DMS53 treated with DMSO at 0.1 percent for 48 hours (cell line): ENCODE measurements around the gene LIMCH1.

Experiments used
- DNase-seq: peaks from one replicate; lab custom pipeline; 2025; ENCODE audit not compliant: unreplicated experiment; lab: John Stamatoyannopoulos, UW

The LIMCH1 gene

DNA sequence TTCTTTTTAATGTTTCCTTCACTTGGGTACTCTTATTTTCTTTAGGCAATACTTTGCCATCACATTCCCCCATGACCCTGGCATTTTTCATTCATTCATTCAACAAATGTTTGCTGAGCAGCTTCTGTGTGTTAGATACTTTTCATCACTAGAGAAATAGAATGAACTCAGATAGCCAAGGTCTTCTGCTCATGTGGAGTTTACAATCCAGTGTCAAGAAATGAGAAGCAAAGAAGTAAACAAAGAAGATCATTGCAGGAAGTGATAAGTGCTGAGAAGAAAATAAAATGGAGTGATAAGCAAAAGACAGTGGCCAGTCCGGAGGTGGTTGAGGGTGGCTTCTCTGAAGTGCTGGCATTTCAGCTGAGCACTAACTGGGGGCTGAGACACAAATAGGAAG, 63.1 kb downstream of the LIMCH1 start:
- DNase-seq, result no peak

DNA sequence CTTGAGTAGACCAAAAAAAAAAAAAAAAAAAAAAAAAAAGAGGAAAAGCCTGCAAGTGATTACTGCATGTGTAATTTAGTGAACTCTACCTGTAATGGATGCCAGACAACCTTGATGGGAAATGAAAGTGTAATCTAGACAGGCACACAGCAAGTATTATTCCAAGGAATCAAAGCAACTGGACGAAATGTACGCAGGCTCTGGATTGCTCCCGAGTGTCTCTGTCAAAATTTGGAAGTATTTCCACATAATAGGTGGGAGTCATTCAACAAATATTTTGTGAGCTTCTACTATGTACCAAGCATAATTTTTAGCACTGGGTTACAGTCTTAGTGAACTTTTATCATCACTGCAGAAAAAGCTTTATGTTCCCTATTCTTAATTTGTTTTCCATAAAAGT, 64.2 kb downstream of the LIMCH1 start:
- DNase-seq, result no peak

DNA sequence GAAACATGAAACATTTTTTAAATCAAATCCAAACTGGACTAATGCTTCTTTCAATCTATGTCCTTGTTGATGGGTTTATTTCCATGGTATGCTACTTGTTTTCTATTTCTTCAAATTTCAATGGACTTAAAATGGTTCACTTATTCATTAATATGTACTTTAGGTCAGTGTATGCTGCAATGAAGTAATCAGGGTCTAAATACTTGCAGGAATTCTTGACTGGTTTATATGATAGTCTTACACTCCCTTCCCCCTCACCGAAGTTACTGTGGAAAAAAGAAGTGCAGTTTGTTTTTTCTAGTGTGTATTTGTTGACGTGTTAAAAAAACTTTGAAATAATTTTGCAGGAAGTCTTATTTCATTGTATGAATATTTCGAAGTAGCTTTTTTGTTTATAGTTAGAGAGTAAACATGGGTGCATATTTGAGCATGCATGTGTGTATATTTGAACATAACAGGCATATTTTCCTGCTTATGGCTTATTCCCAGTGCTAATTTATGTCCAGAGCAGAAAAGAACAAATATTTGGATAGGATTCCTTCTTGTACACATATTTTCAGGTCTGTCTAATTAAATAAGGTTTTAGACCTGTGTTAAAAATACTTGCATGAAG, 65.0 kb downstream of the LIMCH1 start:
- DNase-seq, result no peak

DNA sequence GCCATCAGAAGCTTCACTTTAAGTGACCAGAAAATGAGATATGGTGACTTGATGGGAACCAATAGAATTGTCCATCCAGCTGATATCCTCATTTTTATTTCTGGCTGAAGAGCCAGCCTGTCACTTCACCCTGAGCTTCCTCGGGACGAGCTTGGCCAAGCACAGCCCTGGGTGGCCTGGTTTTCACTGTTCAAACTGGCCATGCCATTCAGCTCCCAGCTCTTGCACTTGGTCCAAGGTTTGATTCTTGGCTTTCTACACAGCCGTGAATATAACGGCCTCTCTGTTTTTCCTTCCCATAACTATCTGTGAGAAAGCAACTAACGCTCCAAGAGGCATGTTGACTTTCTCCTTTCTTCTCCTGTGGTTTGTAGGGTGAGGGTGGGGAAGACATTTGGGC, 71.9 kb downstream of the LIMCH1 start:
- DNase-seq, result no peak

DNA sequence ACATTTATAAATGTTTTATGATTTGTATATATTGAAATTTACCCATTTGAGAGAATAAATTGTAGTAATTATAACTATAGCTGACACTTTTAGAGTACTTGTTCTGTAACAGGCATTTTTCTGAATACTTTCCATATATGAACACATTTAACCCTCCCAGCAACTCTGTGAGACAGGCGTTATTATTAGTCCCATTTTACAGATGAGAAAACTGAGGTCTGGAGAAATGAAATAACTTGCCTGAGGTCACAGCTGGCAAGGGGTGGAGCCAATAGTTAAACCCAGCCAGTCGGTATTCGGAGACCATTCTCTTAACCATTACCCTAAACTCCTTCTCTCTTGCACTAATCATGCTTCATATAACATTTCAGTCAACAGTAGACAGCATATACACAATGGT, 72.5 kb downstream of the LIMCH1 start:
- DNase-seq, result no peak

DNA sequence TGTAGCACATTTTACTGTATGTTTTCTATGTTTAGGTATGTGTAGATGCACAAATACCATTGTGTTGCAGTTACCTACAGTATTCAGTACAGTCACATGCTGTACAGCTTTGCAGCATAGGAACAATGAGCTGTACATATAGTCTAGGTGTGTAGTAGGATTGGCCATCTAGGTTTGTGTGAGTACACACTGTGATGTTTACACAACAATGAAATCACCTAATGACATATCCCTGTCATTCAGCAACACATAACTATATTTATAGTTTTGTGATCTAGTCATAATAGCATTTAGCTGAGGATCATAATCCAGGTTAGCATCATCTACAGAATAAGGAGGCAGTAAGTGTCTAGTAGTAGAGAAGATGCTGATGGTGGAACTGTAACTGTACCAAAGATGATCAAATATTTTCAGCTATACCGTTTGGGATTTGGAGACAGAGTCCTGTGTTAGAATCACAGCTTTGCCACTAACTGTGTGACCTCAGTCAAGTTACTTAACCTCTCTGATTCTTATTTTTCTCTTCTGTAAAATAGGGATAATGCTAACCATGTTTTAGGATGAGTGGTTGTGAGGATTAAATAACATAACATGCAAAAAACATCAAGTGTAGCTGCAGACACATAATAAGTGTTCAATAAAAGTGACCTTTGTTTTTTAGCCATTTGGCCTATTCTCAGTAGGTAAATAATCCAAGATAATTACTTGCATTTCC, 73.3 kb downstream of the LIMCH1 start:
- DNase-seq, result peak; percentile 34

DNA sequence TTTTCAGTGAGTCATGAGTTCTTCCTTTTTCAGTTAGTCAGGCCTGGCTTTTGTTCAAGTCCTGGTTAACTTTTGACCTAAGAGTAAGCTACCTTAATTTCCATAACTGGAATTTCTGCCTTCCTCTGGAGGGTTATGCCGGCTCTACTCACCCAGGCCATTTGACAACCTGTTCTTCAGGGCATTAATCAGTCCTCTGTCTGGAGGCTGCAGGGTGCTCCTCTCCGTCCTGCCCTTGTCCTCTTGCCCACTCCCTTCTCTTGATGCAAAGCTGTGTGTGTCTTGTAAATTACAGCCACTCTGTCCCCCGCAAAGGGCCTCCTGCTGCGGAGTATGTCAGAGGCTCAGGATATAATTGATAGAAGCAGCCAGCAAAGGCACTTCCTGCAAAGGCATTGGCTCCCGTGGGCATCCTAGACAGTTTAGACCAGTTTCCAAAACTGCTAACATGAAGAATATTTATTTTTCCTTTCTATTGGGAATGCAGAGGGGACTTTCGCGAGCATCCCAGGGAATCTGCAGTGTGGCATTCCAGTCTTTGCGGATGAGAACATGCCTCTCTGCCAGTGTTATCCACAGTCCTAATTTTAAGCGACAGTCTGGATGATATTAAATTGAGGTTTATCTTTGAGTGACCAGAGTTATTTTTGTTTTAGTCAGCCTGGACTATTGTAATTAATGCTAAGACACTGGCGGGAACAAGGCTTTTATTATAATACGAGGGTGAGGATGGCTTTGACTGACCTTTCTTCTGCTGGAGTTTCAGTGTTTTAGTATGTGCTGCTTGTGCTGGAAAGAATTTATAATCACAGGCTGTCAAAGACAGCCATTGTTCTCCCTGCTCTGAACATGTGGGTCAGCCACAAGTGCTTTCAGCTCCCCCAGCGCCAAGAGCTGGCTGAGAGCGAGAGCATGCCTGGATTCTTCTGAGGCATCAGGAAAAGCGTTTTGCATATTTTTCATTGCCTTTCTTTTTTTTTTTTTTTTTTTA, 74.2 kb downstream of the LIMCH1 start:
- DNase-seq, result peak; percentile 58

DNA sequence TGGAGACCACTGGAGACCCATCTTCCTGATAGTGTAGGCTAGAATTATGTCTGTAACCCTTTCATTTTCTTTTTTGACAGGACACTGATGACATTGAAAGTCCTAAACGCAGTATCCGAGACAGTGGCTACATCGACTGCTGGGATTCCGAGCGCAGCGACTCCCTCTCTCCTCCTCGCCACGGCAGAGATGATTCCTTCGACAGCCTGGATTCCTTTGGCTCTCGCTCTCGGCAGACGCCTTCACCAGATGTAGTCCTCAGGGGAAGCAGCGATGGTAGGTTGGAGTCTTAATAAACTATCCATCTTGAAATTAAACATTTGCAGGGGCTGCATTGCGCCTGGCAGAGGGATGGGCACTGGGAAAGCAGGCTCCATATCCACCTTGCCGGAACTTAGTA, 75.4 kb downstream of the LIMCH1 start:
- DNase-seq, result no peak

DNA sequence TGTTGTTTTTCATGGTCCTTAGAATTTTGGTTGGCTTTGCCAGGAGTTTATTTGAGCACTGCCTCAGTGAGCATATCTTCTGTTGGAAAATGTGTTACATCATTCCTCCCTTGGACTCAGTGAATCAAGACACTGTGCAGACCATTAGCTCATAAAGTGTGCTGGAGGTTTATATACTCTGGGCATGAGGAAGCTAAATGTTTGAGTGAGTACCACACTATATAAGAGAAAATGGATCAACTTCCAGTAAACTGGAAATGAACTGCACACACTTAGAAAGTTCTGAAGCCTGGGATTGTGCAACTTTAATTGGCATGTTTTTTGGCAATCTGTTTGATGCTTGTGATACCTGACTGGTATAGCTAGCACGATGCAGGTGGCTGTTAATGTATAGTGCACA, 75.9 kb downstream of the LIMCH1 start:
- DNase-seq, result no peak

DNA sequence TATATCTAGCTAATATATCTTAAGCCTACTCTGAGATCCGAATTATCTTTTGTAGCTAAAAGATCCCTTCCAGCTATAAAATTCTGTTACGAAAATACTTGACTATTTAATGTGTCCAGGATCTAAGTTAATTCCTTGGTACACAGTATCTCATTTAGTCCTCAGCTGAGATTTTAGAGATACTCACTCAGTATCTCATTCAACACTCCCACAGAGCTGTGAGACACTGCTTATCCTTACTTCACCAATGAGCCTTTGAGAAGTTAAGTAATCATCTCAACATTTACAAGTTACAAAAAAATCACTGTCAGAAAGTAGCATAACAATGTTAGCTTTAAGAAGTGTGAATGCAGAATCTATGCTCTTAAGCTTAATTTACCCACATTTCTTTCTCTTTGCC, 76.6 kb downstream of the LIMCH1 start:
- no peak for DNase-seq

DNA sequence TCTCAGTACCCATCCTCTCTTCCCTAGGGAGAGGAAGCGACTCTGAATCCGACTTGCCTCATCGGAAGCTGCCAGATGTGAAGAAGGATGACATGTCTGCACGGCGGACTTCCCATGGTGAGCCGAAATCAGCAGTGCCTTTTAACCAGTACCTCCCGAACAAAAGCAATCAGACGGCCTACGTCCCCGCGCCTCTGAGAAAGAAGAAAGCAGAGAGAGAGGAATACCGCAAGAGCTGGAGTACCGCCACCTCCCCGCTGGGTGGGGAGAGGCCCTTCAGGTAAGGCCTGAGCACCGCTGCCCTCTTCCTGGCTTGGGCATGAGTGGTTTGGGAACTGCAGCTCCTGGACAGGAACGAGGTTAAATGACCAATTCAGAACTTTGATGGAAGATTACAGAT, 81.2 kb downstream of the LIMCH1 start:
- no peak for DNase-seq

DNA sequence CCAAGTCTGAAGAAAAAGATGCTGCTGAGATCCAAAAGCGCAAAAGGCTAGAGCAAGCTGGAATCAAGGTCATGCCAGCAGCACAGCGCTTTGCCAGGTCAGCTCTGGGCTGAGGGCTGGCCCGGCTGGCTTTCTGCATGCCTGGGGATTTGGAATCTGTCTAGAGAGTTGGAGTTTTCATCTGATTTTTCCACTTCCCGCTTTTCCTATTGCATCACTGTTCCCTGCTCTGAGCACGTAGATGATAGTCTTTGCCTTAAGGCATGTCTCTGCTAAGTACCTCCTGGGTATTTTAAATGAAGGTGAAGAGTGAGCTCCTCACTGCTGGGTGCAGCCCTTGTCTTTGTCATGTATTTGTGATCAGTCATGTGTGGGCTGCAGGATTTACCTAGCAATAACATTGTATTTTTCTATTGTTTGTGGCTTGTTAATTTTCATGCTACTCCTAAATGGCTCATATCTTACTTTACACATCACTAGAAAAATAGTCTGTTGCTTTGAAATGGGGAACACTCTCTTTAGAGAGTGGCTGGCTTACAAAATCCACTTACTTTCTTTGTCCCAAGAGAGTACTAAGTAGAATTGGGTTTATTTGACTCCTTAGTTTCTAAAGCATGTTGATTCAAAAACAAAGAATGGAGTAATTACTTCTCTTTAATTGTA, 82.8 kb downstream of the LIMCH1 start:
- no peak for DNase-seq

DNA sequence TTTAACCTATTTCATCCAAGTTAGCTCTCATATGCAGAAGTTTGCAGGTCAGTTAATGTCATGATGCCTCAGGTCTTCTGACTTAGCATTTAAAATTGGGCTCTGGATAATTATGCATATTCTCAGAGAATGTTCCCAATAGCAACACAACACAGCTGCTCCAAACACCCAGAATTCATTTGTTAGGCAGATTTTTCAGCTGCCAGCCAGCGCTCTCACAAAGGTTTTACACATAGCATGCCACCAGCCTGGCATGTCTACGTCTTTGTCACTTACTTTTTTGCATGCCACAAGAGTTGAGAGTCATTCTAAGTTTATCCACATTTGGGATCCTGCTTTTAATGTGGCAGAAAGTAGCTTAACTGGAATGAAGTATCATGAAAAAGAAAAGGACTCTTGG, 84.8 kb downstream of the LIMCH1 start:
- no peak for DNase-seq

DNA sequence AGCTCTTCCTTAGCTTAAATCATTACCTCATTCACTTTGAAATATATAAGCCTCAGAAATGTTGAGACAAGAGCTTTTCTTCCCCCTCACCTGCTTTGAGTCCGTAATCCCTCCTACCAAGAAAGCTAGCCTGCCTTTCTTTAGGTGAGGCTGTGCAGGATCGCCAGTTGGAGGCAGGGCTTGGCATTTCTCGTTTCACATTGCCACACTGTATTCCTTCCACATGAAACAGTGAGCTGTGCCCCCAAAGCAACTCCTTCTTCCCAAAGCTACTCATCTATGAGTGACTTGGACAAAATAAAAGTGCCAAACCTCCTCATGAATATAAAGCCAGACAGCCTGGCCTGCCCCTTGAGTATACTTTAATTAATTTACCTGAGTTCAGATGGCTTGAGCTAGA, 86.8 kb downstream of the LIMCH1 start:
- DNase-seq, result no peak

DNA sequence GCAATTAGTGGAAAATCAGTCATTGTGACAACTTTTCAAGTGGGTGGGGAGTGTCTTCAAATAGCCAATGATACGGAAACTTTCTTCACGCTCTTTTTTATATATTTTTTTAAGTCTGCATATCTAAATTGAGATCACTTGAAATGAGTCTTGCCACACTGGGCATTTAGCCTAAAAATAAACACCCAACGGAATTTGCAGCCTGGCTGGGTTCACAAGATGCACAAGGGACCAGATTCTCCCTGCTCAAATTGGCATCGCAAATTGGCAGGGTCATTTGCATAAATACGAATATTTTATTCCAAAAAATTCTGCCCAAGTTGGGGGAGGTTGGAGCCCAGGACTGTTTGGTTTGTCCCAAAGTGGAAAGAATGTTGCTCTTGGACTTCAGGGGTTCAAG, 87.6 kb downstream of the LIMCH1 start:
- DNase-seq, result no peak

DNA sequence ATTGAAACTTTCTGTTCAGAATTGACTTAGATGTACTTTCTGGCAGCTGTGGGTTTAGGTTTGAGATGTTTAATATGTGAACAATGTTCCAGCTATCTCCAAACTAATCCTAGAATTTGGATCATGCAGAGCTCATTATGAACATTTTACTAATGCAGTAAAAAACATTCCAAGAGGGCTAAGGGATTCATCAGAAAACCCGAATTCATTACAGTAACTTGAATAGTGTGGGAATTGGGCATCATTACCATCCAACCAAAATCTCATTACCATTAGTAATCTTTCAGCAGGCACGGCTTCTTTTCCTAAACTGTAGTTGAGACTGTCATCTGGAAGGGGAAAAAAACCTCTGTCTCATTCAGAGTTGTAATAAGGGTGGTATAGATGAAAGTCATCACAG, 91.0 kb downstream of the LIMCH1 start:
- DNase-seq, result no peak

DNA sequence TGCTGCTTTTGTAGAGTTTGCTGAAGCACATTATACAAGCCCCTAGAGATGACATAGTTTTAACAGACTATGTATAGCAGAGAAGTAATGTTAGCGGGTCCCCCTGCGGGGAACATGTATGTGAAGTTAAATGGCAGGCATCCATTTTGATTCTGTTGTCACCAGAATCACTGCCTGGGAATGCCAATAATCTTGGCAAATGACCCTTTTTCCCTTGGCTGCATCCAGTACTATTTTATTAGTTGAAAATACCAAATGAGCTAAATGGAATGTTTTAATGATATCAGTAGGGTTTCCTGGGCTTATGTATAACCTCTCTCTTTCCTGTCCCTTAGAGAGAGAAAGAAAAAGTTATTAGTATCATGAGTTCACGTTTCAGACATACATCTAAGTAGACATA, 93.6 kb downstream of the LIMCH1 start:
- no peak for DNase-seq

DNA sequence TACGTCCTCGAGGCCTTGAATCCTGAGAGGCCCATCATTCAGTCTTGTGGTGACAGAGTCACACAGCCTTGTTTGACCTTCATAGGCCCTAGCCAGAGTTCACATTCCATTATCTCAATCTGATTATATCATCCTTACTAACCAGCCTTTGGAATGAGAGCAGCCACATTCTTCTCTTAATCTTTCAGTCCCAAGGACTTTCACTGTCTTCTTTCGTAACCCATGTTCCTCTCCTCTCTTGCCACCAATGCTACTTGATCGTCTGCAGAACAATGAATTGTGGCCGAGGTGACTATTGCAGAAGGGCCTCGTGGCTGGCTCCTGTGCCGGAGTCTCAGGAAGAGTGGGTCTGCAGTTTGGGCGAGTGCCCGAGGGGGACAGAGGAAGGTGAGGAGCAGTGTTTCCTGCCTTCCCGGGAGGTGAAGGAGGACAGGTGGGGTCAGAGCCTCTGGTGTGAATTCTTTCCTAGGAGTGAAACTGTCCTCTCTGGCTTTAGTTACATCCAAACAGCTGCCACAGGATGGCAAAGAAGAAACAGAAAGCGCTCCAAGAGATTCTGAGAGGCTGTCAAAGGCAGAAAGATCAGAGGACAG, 94.6 kb downstream of the LIMCH1 start:
- DNase-seq, result no peak

DNA sequence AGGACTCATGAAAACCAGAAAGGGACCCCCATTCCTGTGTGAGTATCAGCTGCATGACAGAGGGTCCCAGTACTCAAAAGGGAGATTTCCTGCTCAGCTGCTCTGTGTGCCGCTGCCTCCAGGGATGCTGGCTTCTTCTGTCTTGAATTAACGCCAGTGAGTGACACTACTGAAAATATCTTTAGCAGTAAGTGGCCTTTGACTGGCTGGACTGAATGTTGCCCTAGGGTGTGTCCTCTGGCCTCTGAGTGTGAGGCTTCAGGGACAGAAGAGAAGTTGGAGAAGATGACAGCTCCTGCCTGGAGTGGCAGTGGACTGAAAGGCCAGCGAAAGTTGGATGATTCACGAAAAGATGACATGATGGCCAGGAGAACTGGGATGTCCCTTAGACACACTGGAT, 95.4 kb downstream of the LIMCH1 start:
- DNase-seq, result no peak

DNA sequence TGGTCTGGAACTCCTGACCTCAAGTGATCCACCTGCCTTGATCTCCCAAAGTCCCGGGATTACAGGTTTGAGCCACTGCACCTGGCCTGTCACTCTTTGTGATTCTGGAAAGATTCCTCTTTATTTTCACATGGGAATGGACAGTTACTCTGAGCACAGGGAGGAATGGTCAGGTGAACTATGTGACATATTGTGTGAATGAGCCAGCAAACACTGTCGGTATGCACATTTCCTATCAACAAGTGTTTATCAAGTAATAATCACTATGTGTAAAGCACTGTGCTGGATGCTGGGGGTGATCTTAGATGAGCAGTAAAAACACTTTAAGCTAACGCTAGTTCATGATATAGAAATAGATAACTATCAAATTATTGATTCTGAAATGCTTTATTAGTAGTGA, 97.5 kb downstream of the LIMCH1 start:
- DNase-seq, result no peak

DNA sequence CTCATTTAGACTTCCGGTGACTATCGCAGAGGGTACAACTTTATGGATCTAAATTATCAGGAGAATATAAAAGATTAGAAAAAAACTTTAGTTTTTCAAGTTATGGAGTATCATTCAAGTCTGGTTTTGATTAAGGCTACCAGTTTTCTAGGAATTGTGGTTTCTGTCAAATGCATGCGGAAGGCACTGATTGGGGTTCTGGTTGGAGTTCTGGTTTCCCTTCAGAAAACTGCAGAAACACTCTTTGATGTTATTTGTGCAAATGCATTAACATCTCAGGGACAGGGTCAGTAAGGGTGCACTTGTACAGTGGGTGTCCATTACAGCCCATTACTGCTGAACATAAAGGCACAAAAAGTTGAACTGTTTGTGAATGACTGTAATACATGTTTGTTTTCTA, 100.2 kb downstream of the LIMCH1 start:
- no peak for DNase-seq
